Neural crest cell (in vitro differentiated cells): ENCODE measurements around the gene FBXO39. TPM values are rescaled to one million over a fixed set of nuclear protein-coding genes. Genes with fewer than 3 reads are reported as not detected.
"Not testable (repeated sequence)": the region's sequence is repeated elsewhere in the genome, so short reads cannot be mapped to it uniquely, and the experiment has no call there.

Source experiments
- DNase-seq: peaks from one replicate; pipeline ENCODE4 v3.0.0; 2021; ENCODE audit warnings: low read depth, mixed read lengths, low spot score
- H3K27ac Mint-ChIP-seq: one replicate; pipeline ENCODE4 v1.8.0; 2021; ENCODE audit warnings: mild to moderate bottlenecking, mixed read lengths; ENCODE audit not compliant: unreplicated experiment
- H3K27me3 Mint-ChIP-seq: 2 replicates; pipeline ENCODE4 v1.8.0; 2021; ENCODE audit warnings: low read depth, mild to moderate bottlenecking, mixed read lengths
- H3K36me3 Mint-ChIP-seq: 2 replicates; pipeline ENCODE4 v1.8.0; 2021; ENCODE audit warnings: low read depth, mild to moderate bottlenecking, mixed read lengths
- H3K4me1 Mint-ChIP-seq: 2 replicates; pipeline ENCODE4 v1.8.0; 2021; ENCODE audit warnings: mixed read lengths
- H3K4me3 Mint-ChIP-seq: one replicate; pipeline ENCODE4 v1.8.0; 2021; ENCODE audit warnings: mild to moderate bottlenecking, mixed read lengths
- H3K9me3 Mint-ChIP-seq: 2 replicates; pipeline ENCODE4 v1.8.0; 2021; ENCODE audit warnings: mixed read lengths
- CTCF ChIP-seq: fragments of 200-600 bp; sonication (generic); conservative IDR thresholded peaks from 2 replicates; pipeline ENCODE4 v1.5.0; 2021; ENCODE audit warnings: antibody characterized with exemption, mild to moderate bottlenecking
- total RNA-seq: library from RNA; stranded (reverse); gene quantifications from 2 replicates; pipeline ENCODE4 v1.2.1, GENCODE V29; 2021

FBXO39 gene
- total RNA-seq, 1 donor from 2014 or later, result not detected

- Mint-ChIP-seq H3K4me1 (peaks cover 24% of the 10 kb centered on the region), H3K4me3 (no peak overlapping the region), H3K9me3 (no peaks in the 10 kb centered on the region), H3K27ac (no peak overlapping the region), H3K27me3 (peaks cover 3% of the 10 kb centered on the region), H3K36me3 (no peaks in the 10 kb centered on the region)
- no peak for DNase-seq
- no peak for TF ChIP-seq CTCF
Observed at GRCh38 chr17:6757747-6758146, 18.3 kb upstream of the FBXO39 start.

- H3K4me3 Mint-ChIP-seq, result no peak overlapping the region
- no peak overlapping the region for H3K27ac Mint-ChIP-seq
- peaks cover 19% of the 10 kb centered on the region for H3K27me3 Mint-ChIP-seq
- no peaks in the 10 kb centered on the region for H3K36me3 Mint-ChIP-seq
- no peaks in the 10 kb centered on the region for H3K9me3 Mint-ChIP-seq
- DNase-seq, result no peak
- H3K4me1 Mint-ChIP-seq, result peaks cover 7% of the 10 kb centered on the region
- no peak for TF ChIP-seq CTCF
Observed at GRCh38 chr17:6761779-6762178, 14.2 kb upstream of the FBXO39 start.

DNA sequence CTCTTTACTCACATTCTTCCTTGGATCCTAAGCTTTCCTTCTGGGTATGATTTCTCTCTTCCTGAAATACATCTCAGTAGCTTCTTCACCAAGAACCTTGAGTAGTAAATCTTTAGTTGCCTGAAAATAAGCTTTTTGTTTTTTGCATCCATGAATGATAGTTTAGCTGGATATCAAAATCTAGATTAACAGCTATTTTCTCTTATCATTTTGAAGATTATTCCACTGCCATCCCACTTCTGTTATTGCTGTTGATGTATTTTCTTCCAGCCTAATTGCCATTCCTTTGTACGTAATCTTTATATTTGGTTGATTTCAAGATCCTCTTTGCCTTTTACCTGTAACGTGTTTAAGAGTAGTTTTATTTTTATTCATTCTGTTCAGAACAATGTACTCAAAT is 7.6 kb upstream of the FBXO39 start:
- peaks cover 59% of the 10 kb centered on the region for H3K27me3 Mint-ChIP-seq
- peaks cover 7% of the 10 kb centered on the region for H3K9me3 Mint-ChIP-seq
- no peaks in the 10 kb centered on the region for H3K4me1 Mint-ChIP-seq
- DNase-seq, result no peak
- no peak overlapping the region for H3K27ac Mint-ChIP-seq
- no peak overlapping the region for H3K4me3 Mint-ChIP-seq
- TF ChIP-seq CTCF, result no peak
- H3K36me3 Mint-ChIP-seq, result peaks cover 6% of the 10 kb centered on the region

GRCh38 chr17:6772016-6772415 is 4.0 kb upstream of the FBXO39 start:
- Mint-ChIP-seq H3K27me3 (peaks cover 75% of the 10 kb centered on the region), H3K27ac (no peak overlapping the region), H3K9me3 (peaks cover 14% of the 10 kb centered on the region), H3K36me3 (peaks cover 8% of the 10 kb centered on the region), H3K4me3 (no peak overlapping the region), H3K4me1 (peaks cover 4% of the 10 kb centered on the region)
- TF ChIP-seq CTCF, result no peak
- no peak for DNase-seq

DNA sequence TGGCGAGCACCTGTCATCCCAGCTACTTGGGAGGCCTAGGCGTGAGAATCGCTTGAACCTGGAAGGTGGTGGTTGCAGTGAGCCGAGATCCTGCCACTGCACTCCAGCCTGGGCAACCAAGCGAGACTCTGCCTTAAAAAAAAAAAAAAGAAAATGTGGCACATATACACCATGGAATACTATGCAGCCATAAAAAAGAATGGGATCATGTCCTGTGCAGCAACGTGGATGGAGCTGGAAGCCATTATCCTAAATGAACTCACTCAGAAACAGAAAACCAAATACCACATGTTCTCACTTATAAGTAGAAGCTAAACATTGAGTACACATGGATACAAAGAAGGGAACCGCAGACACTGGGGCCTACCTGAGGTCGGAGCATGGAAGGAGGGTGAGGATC is 1.1 kb upstream of the FBXO39 start:
- H3K27ac Mint-ChIP-seq, H3K4me1 Mint-ChIP-seq, H3K9me3 Mint-ChIP-seq, H3K4me3 Mint-ChIP-seq, DNase-seq, H3K36me3 Mint-ChIP-seq: not testable (repeated sequence)
- H3K27me3 Mint-ChIP-seq, result peaks cover 92% of the 10 kb centered on the region

DNA sequence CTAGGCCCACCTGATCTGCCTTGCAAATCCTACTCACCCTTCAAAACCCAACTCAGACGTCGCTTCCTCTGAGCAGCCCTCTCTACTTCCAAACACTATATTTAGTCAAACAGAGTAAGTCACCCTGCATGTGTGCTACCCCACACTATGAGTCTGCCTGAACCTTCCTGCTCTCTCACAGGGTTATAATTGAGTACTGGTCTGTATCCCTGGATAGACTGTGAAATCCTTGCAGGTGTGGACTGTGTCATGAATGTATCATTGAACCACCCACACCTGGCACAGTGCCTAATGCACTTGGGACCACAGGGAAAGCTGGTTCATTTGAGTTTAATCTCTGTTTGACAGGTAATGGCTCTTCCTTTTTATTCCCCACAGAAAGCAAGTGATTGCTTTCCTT is 3.4 kb downstream of the FBXO39 start:
- Mint-ChIP-seq H3K36me3 (peaks cover 7% of the 10 kb centered on the region), H3K9me3 (peaks cover 2% of the 10 kb centered on the region), H3K27ac (no peak overlapping the region), H3K4me3 (no peak overlapping the region), H3K4me1 (peaks cover 4% of the 10 kb centered on the region), H3K27me3 (peaks cover 98% of the 10 kb centered on the region)
- TF ChIP-seq CTCF, result no peak
- DNase-seq, result no peak
